Stimulated activated CD4-positive, alpha-beta T cell treated with anti-CD3 and anti-CD28 coated beads, Interleukin-2, amount 100 ng/mL, for 4 hours (primary cell): ENCODE results near the gene ATP2B2.
"Not testable (repeated sequence)": the region's sequence is repeated elsewhere in the genome, so short reads cannot be mapped to it uniquely, and the experiment has no call there.

Experiments
- DNase-seq: peaks from one replicate; pipeline ENCODE4 v3.0.0-alpha.2; 2020; ENCODE audit warnings: low read depth

ATP2B2 gene

GRCh38 chr3:10382892-10383849 lies 122.2 kb downstream of the ATP2B2 start:
- DNase-seq, result no peak

GRCh38 chr3:10382445-10382844 lies 122.9 kb downstream of the ATP2B2 start:
- not testable (repeated sequence) for DNase-seq

- no peak for DNase-seq
These were observed 124.0 kb downstream of the ATP2B2 start for GRCh38 chr3:10381336-10381735.

- DNase-seq, result no peak
These were observed 124.5 kb downstream of the ATP2B2 start for GRCh38 chr3:10380906-10381305.

- DNase-seq, result no peak
These were observed 125.4 kb downstream of the ATP2B2 start for GRCh38 chr3:10379961-10380360.

GRCh38 chr3:10379161-10379560 lies 126.2 kb downstream of the ATP2B2 start:
- no peak for DNase-seq

- DNase-seq, result no peak
These were observed 126.6 kb downstream of the ATP2B2 start for GRCh38 chr3:10378742-10379141.

GRCh38 chr3:10378246-10378645 lies 127.1 kb downstream of the ATP2B2 start:
- no peak for DNase-seq

GRCh38 chr3:10377148-10377725 lies 128.1 kb downstream of the ATP2B2 start:
- DNase-seq, result no peak

GRCh38 chr3:10376353-10376752 lies 129.0 kb downstream of the ATP2B2 start:
- DNase-seq, result no peak

GRCh38 chr3:10375296-10376053 lies 129.9 kb downstream of the ATP2B2 start:
- no peak for DNase-seq

- DNase-seq, result no peak
These were observed 131.1 kb downstream of the ATP2B2 start for GRCh38 chr3:10374311-10374710.

- no peak for DNase-seq
These were observed 131.6 kb downstream of the ATP2B2 start for GRCh38 chr3:10373686-10374261.

- no peak for DNase-seq
These were observed 133.6 kb downstream of the ATP2B2 start for GRCh38 chr3:10371789-10372188.

- DNase-seq, result no peak
These were observed 134.2 kb downstream of the ATP2B2 start for GRCh38 chr3:10371167-10371566.

GRCh38 chr3:10370429-10370828 lies 135.0 kb downstream of the ATP2B2 start:
- no peak for DNase-seq

- no peak for DNase-seq
These were observed 136.9 kb downstream of the ATP2B2 start for GRCh38 chr3:10368512-10368911.

- DNase-seq, result no peak
These were observed 137.9 kb downstream of the ATP2B2 start for GRCh38 chr3:10367506-10367905.

- DNase-seq, result no peak
These were observed 138.7 kb downstream of the ATP2B2 start for GRCh38 chr3:10366651-10367101.

- DNase-seq, result no peak
These were observed 139.6 kb downstream of the ATP2B2 start for GRCh38 chr3:10365791-10366190.

GRCh38 chr3:10365316-10365715 lies 140.1 kb downstream of the ATP2B2 start:
- DNase-seq, result no peak

- DNase-seq, result no peak
These were observed 140.6 kb downstream of the ATP2B2 start for GRCh38 chr3:10364806-10365205.
